GM18502 (cell line): Measurements from ENCODE around the gene FBRSL1.

Source experiments
- ATAC-seq: cut with Tn5 transposase; IDR thresholded peaks from one replicate; pipeline ENCODE4 v1.9.1; 2021; ENCODE audit warnings: mild to moderate bottlenecking; ENCODE audit not compliant: unreplicated experiment, poor library complexity

Gene FBRSL1

GRCh38 chr12:132481771-132482745 is 7.9 kb upstream of the FBRSL1 start:
- no peak for ATAC-seq

GRCh38 chr12:132482771-132483170 is 7.2 kb upstream of the FBRSL1 start:
- no peak for ATAC-seq

- ATAC-seq = no peak
These were observed 6.7 kb upstream of the FBRSL1 start for GRCh38 chr12:132483208-132483607.

GRCh38 chr12:132483612-132484011 is 6.3 kb upstream of the FBRSL1 start:
- no peak for ATAC-seq

- no peak for ATAC-seq
These were observed 5.6 kb upstream of the FBRSL1 start for GRCh38 chr12:132484183-132484890.

GRCh38 chr12:132484891-132485441 is 5.0 kb upstream of the FBRSL1 start:
- ATAC-seq = no peak

DNA sequence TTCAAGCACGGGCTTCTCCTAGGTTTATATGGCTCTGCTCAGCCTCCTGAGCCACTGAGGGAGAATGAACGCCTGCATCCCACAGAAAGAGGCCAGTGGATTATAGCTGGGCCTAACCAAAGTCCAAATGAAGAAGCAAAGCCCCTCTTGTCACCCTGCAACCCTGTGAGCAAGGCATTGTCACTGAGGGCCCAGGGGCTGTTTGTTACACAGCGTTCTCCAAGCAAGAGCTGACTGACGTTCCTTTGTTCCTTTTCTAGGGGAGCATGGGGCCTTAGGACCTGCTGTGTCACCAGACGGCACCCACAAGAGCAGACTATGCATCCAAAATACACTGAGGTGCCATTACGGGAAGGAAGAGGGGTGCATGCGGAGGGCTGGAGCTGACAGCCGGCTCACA is 4.3 kb upstream of the FBRSL1 start:
- no peak for ATAC-seq

DNA sequence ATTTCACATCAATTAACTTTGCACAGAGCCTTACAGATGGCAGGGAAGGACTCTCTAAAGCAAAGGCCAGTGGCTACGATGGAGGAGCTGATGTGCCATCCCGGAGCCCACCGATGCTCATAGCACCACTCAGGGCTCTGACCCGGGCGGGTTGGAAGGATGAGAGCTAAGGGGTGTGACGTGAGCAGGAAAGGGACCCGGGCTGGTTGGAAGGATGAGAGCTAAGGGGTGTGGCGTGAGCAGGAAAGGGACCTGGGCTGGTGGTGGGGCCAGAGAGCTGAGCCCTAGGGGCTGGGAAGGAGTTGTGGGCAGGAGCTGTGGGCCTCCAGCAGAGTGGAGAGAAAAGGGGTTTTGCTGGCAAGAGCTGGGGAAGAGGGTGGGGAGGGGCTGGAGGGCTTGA is 3.8 kb upstream of the FBRSL1 start:
- no peak for ATAC-seq

- no peak for ATAC-seq
These were observed 3.4 kb upstream of the FBRSL1 start for GRCh38 chr12:132486576-132486975.

GRCh38 chr12:132487311-132487741 is 2.6 kb upstream of the FBRSL1 start:
- no peak for ATAC-seq

DNA sequence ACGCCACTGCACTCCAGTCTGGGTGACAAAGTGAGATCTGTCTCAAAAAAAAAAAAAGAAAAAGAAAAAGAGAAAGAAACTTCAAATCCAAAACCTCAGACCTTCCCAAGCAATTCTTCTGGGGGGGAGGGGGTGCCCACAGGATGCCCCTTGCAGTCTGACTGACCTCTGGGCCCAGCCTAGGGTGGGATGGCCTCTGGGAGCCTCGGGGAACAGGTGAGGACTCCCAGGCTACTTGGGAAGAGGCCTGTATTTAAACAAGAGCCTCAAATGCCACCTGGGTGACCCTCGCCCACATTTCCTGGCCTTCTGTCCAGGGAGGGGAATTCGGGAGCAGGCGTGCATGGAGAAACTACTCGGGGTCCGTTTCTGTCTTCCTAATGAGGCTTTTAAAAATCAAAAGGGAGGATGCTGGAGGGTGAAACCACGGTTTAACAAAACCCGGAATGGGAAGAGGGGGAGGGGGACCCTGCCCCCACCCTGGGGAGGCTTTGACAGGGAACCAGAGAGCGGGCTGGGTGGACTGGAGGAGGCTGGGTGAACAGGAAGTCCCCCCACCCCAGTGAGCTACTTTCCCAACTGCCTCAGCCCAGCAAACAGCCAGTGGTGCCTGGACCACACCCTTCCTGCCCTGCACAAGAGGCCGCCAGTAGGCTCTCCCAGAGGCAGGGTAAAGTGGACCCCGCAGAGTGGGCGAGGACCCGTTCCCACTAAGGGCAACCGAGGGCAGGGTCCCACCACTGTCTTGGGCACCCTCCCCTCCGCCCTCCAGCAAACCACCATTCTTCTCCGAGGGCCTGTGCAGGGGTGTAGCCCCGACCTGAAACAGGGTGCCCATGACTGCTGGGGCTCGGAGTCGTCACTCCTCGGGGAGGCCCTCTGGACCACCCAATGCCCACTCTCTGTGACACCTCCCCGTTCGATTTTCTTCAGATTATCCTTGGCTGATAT is 1.5 kb upstream of the FBRSL1 start:
- no peak for ATAC-seq

DNA sequence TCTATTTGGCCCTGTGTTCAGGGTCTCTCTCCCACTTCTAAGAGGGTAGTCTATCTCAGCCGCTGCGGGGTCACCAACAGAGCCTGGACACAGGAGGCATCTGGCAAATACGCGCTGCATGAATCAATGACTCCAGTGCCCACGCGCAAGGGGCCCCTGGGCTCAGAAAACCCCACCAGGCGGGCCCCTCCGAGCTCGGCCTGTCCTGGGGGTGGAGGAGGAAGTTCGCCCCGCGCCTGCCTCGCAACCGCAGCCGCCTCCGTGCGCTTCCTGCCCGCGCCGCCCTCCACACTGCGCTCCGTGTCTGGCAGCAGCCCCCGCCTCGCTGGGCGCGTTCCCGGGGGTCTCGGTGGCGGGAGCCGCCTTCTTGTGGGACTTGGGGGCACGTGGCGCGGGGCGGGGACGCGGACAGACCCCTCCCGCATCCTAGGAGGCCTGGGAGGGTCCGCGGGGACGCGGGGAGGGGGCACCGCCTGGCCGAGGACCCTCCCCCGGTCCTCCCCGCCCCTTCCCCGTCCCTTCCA is 811 bp upstream of the FBRSL1 start:
- ATAC-seq = peak; percentile 37

DNA sequence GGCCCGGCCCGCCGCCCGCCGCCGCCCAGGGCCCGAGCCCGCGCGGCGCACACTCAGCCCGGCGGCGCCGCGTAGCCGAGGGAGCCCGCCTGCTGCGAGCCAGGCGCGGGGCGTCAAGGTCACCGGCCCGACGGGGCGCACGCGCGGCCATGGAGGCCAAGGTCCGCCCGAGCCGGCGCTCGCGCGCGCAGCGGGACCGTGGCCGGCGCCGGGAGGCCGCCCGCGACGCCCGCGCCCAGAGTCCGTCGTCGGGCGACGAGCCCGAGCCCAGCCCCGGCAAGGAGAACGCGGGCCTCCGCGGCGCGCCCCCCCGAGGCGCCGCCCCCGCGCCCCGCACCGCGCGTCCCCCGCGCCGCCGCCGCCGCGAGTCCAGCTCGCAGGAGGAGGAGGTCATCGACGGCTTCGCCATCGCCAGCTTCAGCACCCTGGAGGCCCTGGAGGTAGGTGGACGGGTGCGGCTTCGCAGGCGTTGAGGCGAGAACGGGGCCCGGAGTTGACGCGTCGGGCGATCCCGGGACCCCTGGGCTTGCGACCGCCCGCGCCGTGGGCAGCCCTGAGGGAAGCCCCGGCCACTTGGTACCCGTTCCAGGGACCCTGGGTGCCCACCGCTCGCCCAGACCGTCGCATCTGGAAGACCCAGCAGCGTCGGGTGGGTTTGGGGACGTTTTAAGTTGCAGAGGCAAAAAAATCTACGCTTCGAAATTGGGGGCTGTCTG is 629 bp downstream of the FBRSL1 start:
- no peak for ATAC-seq

DNA sequence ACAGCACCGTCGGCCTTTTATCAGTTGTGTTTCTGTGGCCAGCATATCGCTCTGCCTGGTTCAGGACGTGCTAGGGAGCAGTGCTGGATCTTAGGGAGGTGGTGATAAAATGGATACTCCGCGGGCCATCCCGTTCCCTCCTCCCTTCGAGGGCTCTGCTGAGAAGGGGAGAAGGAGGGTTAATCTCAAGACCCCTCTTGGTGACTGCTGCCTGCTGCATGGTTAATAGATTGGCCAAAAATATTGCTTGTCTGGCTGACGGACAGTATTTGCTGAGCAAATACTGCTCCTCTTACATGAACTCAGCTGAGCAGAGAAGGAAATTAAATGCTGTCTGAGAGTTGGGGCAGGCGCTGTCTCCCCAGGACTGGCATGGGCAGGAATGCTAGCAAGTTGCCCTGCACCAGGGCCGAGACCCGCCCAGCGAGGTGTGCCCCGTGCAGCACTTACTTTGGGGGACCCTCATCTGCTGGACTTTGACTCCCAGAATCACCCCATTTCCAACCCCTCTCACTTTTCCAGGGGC is 1.2 kb downstream of the FBRSL1 start:
- ATAC-seq = no peak

DNA sequence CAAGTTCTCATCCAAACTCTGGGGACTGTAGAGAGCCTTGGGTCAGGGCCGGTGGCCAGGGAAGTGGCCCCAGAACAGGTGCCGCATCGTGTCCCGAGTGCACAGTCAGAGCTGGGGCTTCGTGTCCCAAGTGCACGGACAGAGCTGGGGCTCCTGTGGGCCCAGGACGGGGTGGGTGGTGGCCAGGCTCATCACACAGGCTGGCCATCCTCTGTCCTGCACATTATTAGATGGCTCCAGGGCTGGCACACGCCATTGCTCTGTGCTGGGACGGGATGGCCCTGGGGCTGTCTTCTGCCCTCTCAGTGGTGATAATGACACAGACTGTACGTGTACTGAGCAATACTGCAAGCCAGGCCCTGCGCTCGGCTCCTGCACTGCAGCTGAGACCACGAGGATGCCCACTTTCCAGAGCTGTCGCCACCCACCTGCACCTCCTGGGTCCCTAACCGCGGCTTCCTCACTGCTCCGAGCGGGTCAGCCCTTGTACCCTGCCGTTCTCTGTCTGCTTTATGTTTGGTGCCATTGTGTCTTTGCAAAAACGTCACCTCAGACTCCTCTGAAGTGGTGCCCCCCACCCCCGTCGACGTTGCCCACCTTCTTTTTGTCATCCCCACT is 1.9 kb downstream of the FBRSL1 start:
- no peak for ATAC-seq

GRCh38 chr12:132492522-132492921 is 2.6 kb downstream of the FBRSL1 start:
- peak; percentile 27 for ATAC-seq

DNA sequence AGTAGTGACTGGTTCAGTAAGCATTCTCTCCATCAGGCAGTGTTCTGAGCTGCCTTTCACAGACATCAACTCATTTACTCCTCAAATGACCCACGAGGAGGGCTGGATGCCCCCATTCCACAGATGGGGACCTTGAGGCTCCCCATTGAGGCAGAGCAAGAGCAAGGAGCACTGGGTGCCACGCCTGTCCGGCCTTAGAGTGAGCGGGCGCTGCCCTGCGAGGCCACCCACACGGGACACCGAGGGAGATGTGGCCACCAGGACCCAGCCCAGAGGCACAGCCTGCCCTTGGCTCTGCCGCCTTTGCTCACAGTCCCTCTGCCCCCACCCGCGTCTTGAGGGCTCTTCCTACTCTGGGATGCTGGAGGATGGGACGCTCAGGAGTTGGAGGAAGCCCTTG is 3.0 kb downstream of the FBRSL1 start:
- no peak for ATAC-seq

GRCh38 chr12:132493482-132494178 is 3.7 kb downstream of the FBRSL1 start:
- ATAC-seq = no peak
